NOMO-1 treated with dmso at 0.1 percent for 144 hours (cell line): ENCODE measurements around the gene USP38.
"Not testable (repeated sequence)": the region's sequence is repeated elsewhere in the genome, so short reads cannot be mapped to it uniquely, and the experiment has no call there.

Experiments
- DNase-seq: peaks from one replicate; lab custom pipeline; 2025; ENCODE audit not compliant: unreplicated experiment; lab: John Stamatoyannopoulos, UW

Gene USP38

DNA sequence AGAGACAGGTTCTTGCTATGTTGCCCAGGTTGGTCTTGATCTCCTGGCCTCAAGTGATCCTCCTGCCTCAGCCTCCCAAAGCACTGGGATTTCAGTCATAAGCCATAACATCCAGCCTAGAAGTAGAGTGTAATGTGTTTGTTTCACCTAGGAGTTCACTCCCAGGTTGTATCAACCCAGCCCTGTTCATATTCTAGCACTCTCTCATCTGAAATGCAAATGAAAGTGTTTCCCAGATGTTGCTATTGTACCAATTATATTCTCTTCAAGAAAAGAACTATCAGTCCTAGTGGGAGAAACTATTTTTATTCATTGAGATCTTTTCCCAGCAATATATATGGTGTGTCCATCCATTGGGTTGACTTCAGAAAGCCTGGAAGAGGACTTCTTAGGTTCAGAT, 72.6 kb downstream of the USP38 start:
- no peak for DNase-seq

DNA sequence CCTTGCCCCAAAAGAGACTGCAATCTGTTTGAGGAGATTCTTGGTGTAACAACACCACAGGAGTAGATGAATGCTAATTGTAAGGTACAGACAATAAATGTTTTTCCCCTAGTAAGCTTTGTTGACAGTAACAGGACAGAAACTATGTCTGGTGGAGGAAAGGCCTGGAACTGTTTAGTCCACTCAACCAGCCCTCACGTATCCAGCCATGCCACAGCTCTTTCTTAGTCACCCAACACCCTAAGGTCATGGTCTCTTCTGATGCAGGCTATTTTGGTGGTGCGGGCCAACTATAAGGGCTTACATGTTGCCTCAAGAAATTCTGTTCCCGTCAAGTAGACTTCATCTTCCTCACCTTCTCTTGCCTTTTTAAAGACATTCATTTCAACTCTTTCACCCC, 76.0 kb downstream of the USP38 start:
- no peak for DNase-seq

DNA sequence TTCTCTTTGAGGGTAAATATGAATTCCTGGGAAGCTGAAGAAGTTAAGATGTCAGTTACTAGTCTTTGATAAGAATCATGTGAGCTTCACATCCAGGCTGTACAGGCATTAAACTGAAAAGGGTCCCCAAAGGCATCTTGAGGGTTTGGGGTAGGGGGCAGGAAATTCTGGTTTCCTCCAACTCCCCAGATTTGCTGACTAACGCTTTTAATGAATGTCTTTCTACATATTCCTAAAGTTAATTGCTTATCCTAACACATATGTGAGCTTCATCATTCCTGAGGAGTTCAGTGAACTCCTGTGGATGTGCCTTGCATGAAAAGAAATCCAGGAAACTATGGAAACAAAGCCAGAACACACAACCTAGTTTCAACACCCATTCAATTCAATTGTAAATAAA, 78.1 kb downstream of the USP38 start:
- DNase-seq, result no peak

DNA sequence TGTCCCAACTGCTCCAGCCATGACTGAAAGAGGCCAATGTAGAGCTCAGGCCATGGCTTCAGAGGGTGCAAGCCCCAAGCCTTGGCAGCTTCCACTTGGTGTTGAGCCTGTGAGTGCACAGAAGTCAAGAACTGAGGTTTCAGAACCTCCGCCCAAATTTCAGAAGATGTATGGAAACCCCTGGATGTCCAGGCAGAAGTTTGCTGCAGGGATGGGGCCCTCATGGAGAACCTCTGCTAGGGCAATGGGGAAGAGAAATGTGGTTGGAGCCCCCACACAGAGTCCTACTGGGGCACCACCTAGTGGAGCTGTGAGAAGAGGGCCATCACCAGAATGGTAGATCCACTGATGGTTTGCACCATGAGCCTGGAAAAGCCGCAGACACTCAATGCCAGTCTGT, 83.0 kb downstream of the USP38 start:
- not testable (repeated sequence) for DNase-seq

DNA sequence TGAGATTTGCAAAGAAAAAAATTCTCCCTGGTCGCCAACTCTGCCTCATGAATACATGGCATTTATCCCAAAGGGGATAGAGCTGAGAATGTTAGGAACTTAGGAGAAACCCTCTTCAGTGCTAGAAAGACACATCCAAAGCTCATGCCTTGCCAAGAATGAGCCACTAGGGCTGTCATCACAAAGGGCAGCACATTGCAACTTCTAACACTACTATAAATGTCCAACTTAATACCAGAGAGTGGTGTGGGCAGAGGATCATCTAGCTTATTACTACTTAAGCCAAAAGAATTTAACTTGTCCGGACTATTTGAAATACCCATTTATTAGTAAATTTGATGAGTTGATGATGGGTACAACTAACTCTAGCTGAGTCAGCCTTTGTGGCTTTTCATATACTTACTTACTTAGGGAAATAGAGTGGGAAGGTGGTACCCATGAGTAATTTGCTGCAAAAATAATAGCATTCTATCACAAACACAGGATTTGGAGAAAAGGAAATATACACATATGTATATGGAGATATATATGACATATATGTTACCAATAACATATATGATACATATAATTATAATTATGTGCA, 85.6 kb downstream of the USP38 start:
- no peak for DNase-seq
